Measurements from ENCODE around the gene NFKB2. TPM values are rescaled to one million over a fixed set of nuclear protein-coding genes. Genes with fewer than 3 reads are reported as not detected.

NFKB2 gene
- total and polyA plus RNA-seq, 2 experiments from 2014 or later = 5.7 to 21.5 TPM

GRCh38 chr10:102449321-102450123, 54.0 kb downstream of the NFKB2 start:
- peak overlapping the region; percentile 74 for H3K4me3 ChIP-seq
- no peaks in the 10 kb centered on the region for H4K20me1 ChIP-seq (ENCODE audit: insufficient read depth)
- peaks cover 24% of the 10 kb centered on the region for H3F3A ChIP-seq (ENCODE audit: insufficient read depth)
- no peaks in the 10 kb centered on the region for H3K9me2 ChIP-seq (ENCODE audit: insufficient read depth)
- H3K27ac ChIP-seq = no peak overlapping the region
- 11 to 15% methylated on average over 24 to 30 of the region's 30 CpGs for WGBS, 2 experiments (ENCODE audit: low coverage in 1 of 2, low lambda C conversion rate in 2 of 2, missing lambda C conversion rate in 2 of 2)
- H3K79me2 ChIP-seq (ENCODE audit: insufficient read depth) = no peaks in the 10 kb centered on the region
- H3K36me3 ChIP-seq (ENCODE audit: low read depth) = no peaks in the 10 kb centered on the region
- H2AFZ ChIP-seq = peak overlapping the region; percentile 90
- peak overlapping the region; percentile 82 for H3K4me2 ChIP-seq (ENCODE audit: unreplicated experiment)
- H3K4me1 ChIP-seq (ENCODE audit: insufficient read depth) = peaks cover 19% of the 10 kb centered on the region
- in situ Hi-C loops (cut with MboI) = no loop called here
- H3K9me3 ChIP-seq (ENCODE audit: low read depth) = no peaks in the 10 kb centered on the region
- H3K9ac ChIP-seq = peak overlapping the region; percentile 74
- TF ChIP-seq EZH2phosphoT487 (IDR thresholded peaks at IDR 0.05; ENCODE audit: insufficient read depth, low read depth) = no peak
- TF ChIP-seq EZH2 (IDR thresholded peaks at IDR 0.05; ENCODE audit: insufficient read depth, poor library complexity, severe bottlenecking) = no peak
- peak; percentile 66 for DNase-seq
- no peaks in the 10 kb centered on the region for H3K27me3 ChIP-seq (replicated peaks; ENCODE audit: insufficient read depth)

GRCh38 chr10:102450124-102450373, 54.5 kb downstream of the NFKB2 start:
- in situ Hi-C loops (cut with MboI) = no loop called here
- Histone ChIP-seq H3K9me3 (ENCODE audit: low read depth) (no peaks in the 10 kb centered on the region), H3K4me1 (ENCODE audit: insufficient read depth) (peaks cover 19% of the 10 kb centered on the region), H3K36me3 (ENCODE audit: low read depth) (no peaks in the 10 kb centered on the region), H3K9me2 (ENCODE audit: insufficient read depth) (no peaks in the 10 kb centered on the region), H3K27ac (no peak overlapping the region), H3K9ac (peak overlapping the region; percentile 74), H2AFZ (peak overlapping the region; percentile 90), H3K27me3 (replicated peaks; ENCODE audit: insufficient read depth) (no peaks in the 10 kb centered on the region), H3F3A (ENCODE audit: insufficient read depth) (peaks cover 24% of the 10 kb centered on the region), H3K79me2 (ENCODE audit: insufficient read depth) (no peaks in the 10 kb centered on the region), H4K20me1 (ENCODE audit: insufficient read depth) (no peaks in the 10 kb centered on the region), H3K4me2 (ENCODE audit: unreplicated experiment) (peak overlapping the region; percentile 82), H3K4me3 (peak overlapping the region; percentile 74)
- WGBS, 2 experiments (ENCODE audit: low coverage in 1 of 2, low lambda C conversion rate in 2 of 2, missing lambda C conversion rate in 2 of 2) = 0 to 2% methylated on average over 11 of the region's 11 CpGs
- TF ChIP-seq EZH2phosphoT487 (IDR thresholded peaks at IDR 0.05; ENCODE audit: insufficient read depth, low read depth) = no peak
- TF ChIP-seq EZH2 (IDR thresholded peaks at IDR 0.05; ENCODE audit: insufficient read depth, poor library complexity, severe bottlenecking) = no peak
- no peak for DNase-seq

- Histone ChIP-seq H3K79me2 (ENCODE audit: insufficient read depth) (no peaks in the 10 kb centered on the region), H4K20me1 (ENCODE audit: insufficient read depth) (no peaks in the 10 kb centered on the region), H3F3A (ENCODE audit: insufficient read depth) (peaks cover 27% of the 10 kb centered on the region), H3K9me2 (ENCODE audit: insufficient read depth) (no peaks in the 10 kb centered on the region), H3K27me3 (replicated peaks; ENCODE audit: insufficient read depth) (no peaks in the 10 kb centered on the region), H3K36me3 (ENCODE audit: low read depth) (no peaks in the 10 kb centered on the region), H3K4me1 (ENCODE audit: insufficient read depth) (peaks cover 20% of the 10 kb centered on the region), H2AFZ (peak overlapping the region; percentile 90), H3K27ac (no peak overlapping the region), H3K9me3 (ENCODE audit: low read depth) (no peaks in the 10 kb centered on the region), H3K4me2 (ENCODE audit: unreplicated experiment) (peak overlapping the region; percentile 82), H3K9ac (peak overlapping the region; percentile 74), H3K4me3 (peak overlapping the region; percentile 74)
- no peak for TF ChIP-seq EZH2phosphoT487 (IDR thresholded peaks at IDR 0.05; ENCODE audit: insufficient read depth, low read depth)
- TF ChIP-seq EZH2 (IDR thresholded peaks at IDR 0.05; ENCODE audit: insufficient read depth, poor library complexity, severe bottlenecking) = no peak
- peak; percentile 89 for DNase-seq
- in situ Hi-C loops (cut with MboI) = no loop called here
- 1 to 3% methylated on average over 54 to 67 of the region's 104 CpGs for WGBS, 2 experiments (ENCODE audit: low coverage in 1 of 2, low lambda C conversion rate in 2 of 2, missing lambda C conversion rate in 2 of 2)
These were observed 55.0 kb downstream of the NFKB2 start for GRCh38 chr10:102450374-102451104.

GRCh38 chr10:102451105-102451969, 55.8 kb downstream of the NFKB2 start, which contains the start of gene C10orf95:
C10orf95 (minus strand) TSS chr10:102451543; CDS start chr10:102451093, 450 bp downstream.
- Histone ChIP-seq H2AFZ (peak within 1 kb of the TSS; percentile 90), H3K9me3 (ENCODE audit: low read depth) (no peaks in the 10 kb centered on the region), H3K79me2 (ENCODE audit: insufficient read depth) (no peaks in the 10 kb centered on the region), H4K20me1 (ENCODE audit: insufficient read depth) (no peaks in the 10 kb centered on the region), H3K36me3 (ENCODE audit: low read depth) (no peaks in the 10 kb centered on the region), H3K9me2 (ENCODE audit: insufficient read depth) (no peaks in the 10 kb centered on the region), H3K4me3 (peak within 1 kb of the TSS; percentile 74), H3K4me2 (ENCODE audit: unreplicated experiment) (peak within 1 kb of the TSS; percentile 82), H3K4me1 (ENCODE audit: insufficient read depth) (peaks cover 28% of the 10 kb centered on the region), H3F3A (ENCODE audit: insufficient read depth) (peaks cover 27% of the 10 kb centered on the region), H3K9ac (peak within 1 kb of the TSS; percentile 74), H3K27ac (no peak within 1 kb of the TSS), H3K27me3 (replicated peaks; ENCODE audit: insufficient read depth) (no peaks in the 10 kb centered on the region)
- TF ChIP-seq EZH2 (IDR thresholded peaks at IDR 0.05; ENCODE audit: insufficient read depth, poor library complexity, severe bottlenecking) (no peak), EZH2phosphoT487 (IDR thresholded peaks at IDR 0.05; ENCODE audit: insufficient read depth, low read depth) (no peak)
- WGBS, 2 experiments (ENCODE audit: low coverage in 1 of 2, low lambda C conversion rate in 2 of 2, missing lambda C conversion rate in 2 of 2) = 24 to 27% methylated on average over 26 to 28 of the region's 28 CpGs
- peak; percentile 42 for DNase-seq
- in situ Hi-C loops (cut with MboI) = no loop called here

MicroRNAs within 50 kb of the gene (microRNA counts, 767-probe panel; counts per million panel counts)
- 447 counts per million, percentile 86 among the panel's probes with 10 or more counts for microRNA hsa-miR-146b-3p
- 447 counts per million, percentile 86 among the panel's probes with 10 or more counts for microRNA hsa-miR-146b-5p

Small RNAs within 50 kb of the gene (microRNA-seq; reads per million reads assigned to microRNA genes)
- gene MIR146B (ENCODE audit: borderline number of aligned reads) = 942 reads per million, percentile 75 among the genes with 10 or more reads in this experiment

Small RNAs within 50 kb of the gene (small RNA-seq; reads per million reads assigned to genes)
- 139 reads per million, percentile 95 among the genes with 10 or more reads in this experiment for gene MIR146B (ENCODE audit: low read depth, low replicate concordance)

Other genes starting within 250 kb of the NFKB2 start
- gene NOLC1, start 243.3 kb upstream of the NFKB2 start, total RNA-seq (2014; rRNA removed; shearing (Covaris generic)) = 30.7 and 31.9 TPM in 2 replicates
- 42.5 and 43.4 TPM in 2 replicates for gene NOLC1, start 243.3 kb upstream of the NFKB2 start, polyA plus RNA-seq (2016; fragmentation: Nextera tagmentation; extraction: Ambion mirVana)
- gene ELOVL3, start 169.4 kb upstream of the NFKB2 start, total RNA-seq (2014; rRNA removed; shearing (Covaris generic)) = 1.9 TPM in 1 of 2 replicates, not detected in the other
- 1.4 and 1.9 TPM in 2 replicates for gene ELOVL3, start 169.4 kb upstream of the NFKB2 start, polyA plus RNA-seq (2016; fragmentation: Nextera tagmentation; extraction: Ambion mirVana)
- gene PITX3, start 154.2 kb upstream of the NFKB2 start, total RNA-seq (2014; rRNA removed; shearing (Covaris generic)) = not detected in 2 replicates
- not detected in 2 replicates for gene PITX3, start 154.2 kb upstream of the NFKB2 start, polyA plus RNA-seq (2016; fragmentation: Nextera tagmentation; extraction: Ambion mirVana)
- 43.9 and 48.7 TPM in 2 replicates for gene GBF1, start 150.2 kb upstream of the NFKB2 start, total RNA-seq (2014; rRNA removed; shearing (Covaris generic))
- 28.1 and 29.8 TPM in 2 replicates for gene GBF1, start 150.2 kb upstream of the NFKB2 start, polyA plus RNA-seq (2016; fragmentation: Nextera tagmentation; extraction: Ambion mirVana)
- gene PSD, start 23.1 kb downstream of the NFKB2 start, total RNA-seq (2014; rRNA removed; shearing (Covaris generic)) = 1.0 and 11.3 TPM in 2 replicates
- 0.95 and 1.8 TPM in 2 replicates for gene PSD, start 23.1 kb downstream of the NFKB2 start, polyA plus RNA-seq (2016; fragmentation: Nextera tagmentation; extraction: Ambion mirVana)
- 23.1 and 23.6 TPM in 2 replicates for gene FBXL15, start 25.1 kb downstream of the NFKB2 start, total RNA-seq (2014; rRNA removed; shearing (Covaris generic))
- gene FBXL15, start 25.1 kb downstream of the NFKB2 start, polyA plus RNA-seq (2016; fragmentation: Nextera tagmentation; extraction: Ambion mirVana) = 17.7 and 19.8 TPM in 2 replicates
- 54.1 and 58.8 TPM in 2 replicates for gene CUEDC2, start 36.9 kb downstream of the NFKB2 start, total RNA-seq (2014; rRNA removed; shearing (Covaris generic))
- gene CUEDC2, start 36.9 kb downstream of the NFKB2 start, polyA plus RNA-seq (2016; fragmentation: Nextera tagmentation; extraction: Ambion mirVana) = 85.9 and 87.6 TPM in 2 replicates
- gene C10orf95, start 55.8 kb downstream of the NFKB2 start, total RNA-seq (2014; rRNA removed; shearing (Covaris generic)) = not detected in 2 replicates
- not detected in 2 replicates for gene C10orf95, start 55.8 kb downstream of the NFKB2 start, polyA plus RNA-seq (2016; fragmentation: Nextera tagmentation; extraction: Ambion mirVana)
- 109 and 134 TPM in 2 replicates for gene ACTR1A, start 107.0 kb downstream of the NFKB2 start, total RNA-seq (2014; rRNA removed; shearing (Covaris generic))
- 127 and 134 TPM in 2 replicates for gene ACTR1A, start 107.0 kb downstream of the NFKB2 start, polyA plus RNA-seq (2016; fragmentation: Nextera tagmentation; extraction: Ambion mirVana)
- 3.1 and 3.7 TPM in 2 replicates for gene SUFU, start 108.3 kb downstream of the NFKB2 start, total RNA-seq (2014; rRNA removed; shearing (Covaris generic))
- 5.0 and 5.5 TPM in 2 replicates for gene SUFU, start 108.3 kb downstream of the NFKB2 start, polyA plus RNA-seq (2016; fragmentation: Nextera tagmentation; extraction: Ambion mirVana)
- gene TRIM8, start 248.8 kb downstream of the NFKB2 start, total RNA-seq (2014; rRNA removed; shearing (Covaris generic)) = 108 and 114 TPM in 2 replicates
- gene TRIM8, start 248.8 kb downstream of the NFKB2 start, polyA plus RNA-seq (2016; fragmentation: Nextera tagmentation; extraction: Ambion mirVana) = 35.6 and 37.5 TPM in 2 replicates